Mesenchymal stem cell (in vitro differentiated cells and primary cell): ENCODE measurements around the gene ZNF439.

ENCODE experiments used
- DNase-seq: peaks from one replicate; pipeline ENCODE4 v3.0.0-alpha.2; 2013
- H2AFZ ChIP-seq: one replicate; pipeline ENCODE4 v1.6.1; 2013; ENCODE audit warnings: low read depth, mild to moderate bottlenecking, control low read depth, inconsistent platforms, low read length, moderate library complexity
- H2AK5ac ChIP-seq: 2 replicates; pipeline ENCODE4 v1.6.1; 2013; ENCODE audit warnings: low read length, moderate library complexity, mild to moderate bottlenecking, inconsistent platforms; ENCODE audit not compliant: severe bottlenecking
- H2BK120ac ChIP-seq: one replicate; pipeline ENCODE4 v1.6.1; 2013; ENCODE audit warnings: low read depth, mild to moderate bottlenecking, inconsistent platforms, low read length, moderate library complexity
- H2BK12ac ChIP-seq, 2 experiments: one replicate each; pipeline ENCODE4 v1.6.1; 2013; ENCODE audit warnings: inconsistent platforms in 2 of 2, low read length in 2 of 2, mild to moderate bottlenecking in 2 of 2, moderate library complexity in 2 of 2, control low read depth in 1 of 2
- H2BK15ac ChIP-seq: one replicate; pipeline ENCODE4 v1.6.1; 2013; ENCODE audit warnings: mild to moderate bottlenecking, low read depth, inconsistent platforms; ENCODE audit not compliant: poor library complexity, severe bottlenecking
- H2BK5ac ChIP-seq: 2 replicates; pipeline ENCODE4 v1.6.1; 2013; ENCODE audit warnings: low read depth, mild to moderate bottlenecking, low read length, control low read depth, inconsistent platforms; ENCODE audit not compliant: poor library complexity, severe bottlenecking
- H3K14ac ChIP-seq, 2 experiments: one replicate each; pipeline ENCODE4 v1.6.1; 2013; ENCODE audit warnings: inconsistent platforms in 2 of 2, low read length in 2 of 2, control low read depth in 1 of 2, mild to moderate bottlenecking in 1 of 2, moderate library complexity in 1 of 2
- H3K18ac ChIP-seq, 2 experiments: one replicate each; pipeline ENCODE4 v1.6.1; 2013; ENCODE audit warnings: inconsistent platforms in 2 of 2, low read length in 2 of 2, control low read depth in 1 of 2, low read depth in 1 of 2, mild to moderate bottlenecking in 1 of 2
- H3K23ac ChIP-seq, 2 experiments: one replicate each; pipeline ENCODE4 v1.6.1; 2013; ENCODE audit warnings: inconsistent platforms in 2 of 2, low read length in 2 of 2, mild to moderate bottlenecking in 2 of 2, moderate library complexity in 2 of 2, control low read depth in 1 of 2
- H3K27ac ChIP-seq: 2 replicates; pipeline ENCODE4 v1.5.1; 2013; ENCODE audit warnings: mild to moderate bottlenecking, moderate library complexity, low read length, control low read depth, inconsistent platforms; ENCODE audit not compliant: poor library complexity, severe bottlenecking
- H3K27me3 ChIP-seq, 2 experiments: 2 replicates each; pipeline versions ENCODE4 v1.6.1 to v1.7.0; 2013; ENCODE audit warnings: low read length in 2 of 2, mild to moderate bottlenecking in 2 of 2, moderate library complexity in 2 of 2, control low read depth in 1 of 2, inconsistent platforms in 1 of 2; ENCODE audit not compliant: control insufficient read depth in 1 of 2, insufficient read depth in 1 of 2
- H3K36me3 ChIP-seq, 2 experiments: 2 replicates each; pipeline versions ENCODE4 v1.6.1 to v1.7.0; 2013; ENCODE audit warnings: low read length in 2 of 2, control low read depth in 1 of 2, inconsistent platforms in 1 of 2, low read depth in 1 of 2, mild to moderate bottlenecking in 1 of 2; ENCODE audit not compliant: insufficient read depth in 2 of 2, control insufficient read depth in 1 of 2
- H3K4ac ChIP-seq, 2 experiments: one replicate each; pipeline ENCODE4 v1.6.1; 2013; ENCODE audit warnings: inconsistent platforms in 2 of 2, low read length in 2 of 2, mild to moderate bottlenecking in 2 of 2, moderate library complexity in 2 of 2, control low read depth in 1 of 2, low read depth in 1 of 2
- H3K4me1 ChIP-seq: 2 replicates; pipeline ENCODE4 v1.6.1; 2013; ENCODE audit warnings: low read depth, low read length, control low read depth; ENCODE audit not compliant: control insufficient read depth, insufficient read depth
- H3K4me2 ChIP-seq: 2 replicates; pipeline ENCODE4 v1.6.1; 2013; ENCODE audit warnings: low read length, mild to moderate bottlenecking, inconsistent platforms; ENCODE audit not compliant: poor library complexity, severe bottlenecking
- H3K4me3 ChIP-seq, 2 experiments: 2 replicates each; pipeline versions ENCODE4 v1.5.1 to v1.7.0; 2013; ENCODE audit warnings: low read length in 2 of 2, mild to moderate bottlenecking in 2 of 2, control low read depth in 1 of 2, low read depth in 1 of 2; ENCODE audit not compliant: insufficient read depth in 1 of 2
- H3K79me1 ChIP-seq: replicated peaks from 2 replicates; pipeline ENCODE4 v1.6.1; 2013; ENCODE audit warnings: mild to moderate bottlenecking, control low read depth, low read length, inconsistent platforms; ENCODE audit not compliant: poor library complexity, severe bottlenecking
- H3K9ac ChIP-seq: 2 replicates; pipeline ENCODE4 v1.7.0; 2013; ENCODE audit warnings: mild to moderate bottlenecking, low read length, moderate library complexity
- H3K9me3 ChIP-seq: 2 replicates; pipeline ENCODE4 v1.7.0; 2013; ENCODE audit warnings: mild to moderate bottlenecking, low read length; ENCODE audit not compliant: control insufficient read depth
- H4K8ac ChIP-seq: one replicate; pipeline ENCODE4 v1.6.1; 2013; ENCODE audit warnings: inconsistent platforms, mild to moderate bottlenecking, low read length, moderate library complexity
- H4K91ac ChIP-seq: one replicate; pipeline ENCODE4 v1.6.1; 2013; ENCODE audit warnings: mild to moderate bottlenecking, low read length, inconsistent platforms
- WGBS: methylation state at CpG from one replicate; pipeline ENCODE4 v1.1.7; 2013; ENCODE audit warnings: mixed read lengths; 5-methylcytosine and 5-hydroxymethylcytosine counted together

ZNF439 gene

DNA sequence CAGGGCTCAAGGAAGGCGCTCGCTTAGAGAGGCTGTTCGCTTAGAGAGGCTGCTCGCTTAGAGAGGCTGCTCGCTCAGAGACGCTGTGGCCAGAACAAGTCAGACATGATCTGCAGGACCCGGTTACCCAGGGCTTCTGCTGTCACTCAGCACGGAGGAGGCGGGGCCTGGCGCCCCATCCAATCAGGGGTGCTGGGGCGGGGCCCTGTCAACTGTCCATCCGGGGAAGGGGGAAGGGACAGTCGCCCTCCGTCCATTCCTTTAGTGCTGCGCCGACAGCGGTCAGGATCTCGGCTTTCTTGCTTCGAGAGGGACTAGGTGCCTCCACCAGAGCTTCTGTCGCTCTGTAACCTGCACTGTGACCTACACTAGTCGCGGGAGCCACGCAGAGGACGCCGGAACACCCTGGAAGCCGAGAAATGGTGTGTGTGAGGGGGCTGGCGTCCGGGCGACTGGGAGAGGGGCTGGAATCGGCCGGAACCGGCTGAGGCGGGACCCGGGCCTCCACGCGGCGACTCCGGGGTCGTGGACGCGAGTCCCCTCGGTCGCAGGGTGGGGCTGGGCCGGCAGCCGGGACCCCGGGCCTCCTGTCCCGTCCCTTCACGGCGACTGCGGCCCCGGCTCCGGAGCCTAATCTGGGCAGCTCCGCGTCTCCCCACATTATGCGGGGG, 34.4 kb upstream of the ZNF439 start, which contains the start of gene ZNF440:
TSS of gene ZNF440 (plus strand) at position 245 of the 671 bp plus-strand sequence. CDS start at position 420, 175 bp downstream.
- peak; percentile 95 for DNase-seq

DNA sequence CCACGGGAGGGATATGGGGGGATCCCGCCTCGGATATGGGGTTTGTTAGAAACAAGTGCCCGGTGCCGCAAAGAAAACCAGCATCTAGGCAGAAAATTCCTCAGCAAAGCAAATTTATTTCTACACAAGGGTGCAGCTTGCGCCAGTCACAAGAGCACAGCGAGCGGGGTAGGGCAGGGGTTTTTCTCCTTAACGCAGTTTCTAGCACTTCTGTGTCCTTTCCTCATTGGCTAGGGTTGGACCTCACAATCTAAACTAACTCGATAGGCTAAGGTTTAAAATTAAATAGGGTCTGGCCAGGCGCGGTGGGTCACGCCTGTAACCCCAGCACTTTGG, 33.9 kb upstream of the ZNF439 start:
- Histone ChIP-seq H3K9me3 (peaks cover 7% of the 10 kb centered on the region), H4K91ac (peak overlapping the region; percentile 80), H3K27ac (no peak overlapping the region), H3K18ac (peak overlapping the region; percentile 97 to 98), H3K4me1 (peaks cover 6% of the 10 kb centered on the region), H2BK12ac (no peak overlapping the region), H3K36me3 (peaks cover 7 to 9% of the 10 kb centered on the region in 2 experiments), H3K14ac (peak overlapping the region; percentile 97 to 100), H2BK15ac (no peak overlapping the region), H3K9ac (peak overlapping the region; percentile 96), H3K4me2 (peak overlapping the region; percentile 75), H3K4ac (peak overlapping the region in 1 of 2 experiments; percentile 97), H3K27me3 (no peaks in the 10 kb centered on the region), H2AK5ac (no peak overlapping the region), H2BK120ac (peak overlapping the region; percentile 61), H3K4me3 (peak overlapping the region; percentile 97 to 99), H2BK5ac (no peak overlapping the region), H2AFZ (peak overlapping the region; percentile 93), H3K79me1 (peaks cover 17% of the 10 kb centered on the region), H3K23ac (no peak overlapping the region), H4K8ac (no peak overlapping the region)
- WGBS: 44% methylated on average over 13 of the region's 13 CpGs
- peak; percentile 44 for DNase-seq

More for the DNA sequence above, 34.4 kb upstream of the ZNF439 start, which contains the start of gene ZNF440:
- Histone ChIP-seq H3K18ac (peak within 1 kb of the TSS; percentile 97 to 98), H3K4me2 (peak within 1 kb of the TSS; percentile 85), H2AK5ac (no peak within 1 kb of the TSS), H3K4me3 (peak within 1 kb of the TSS; percentile 97 to 99), H4K8ac (peak within 1 kb of the TSS; percentile 96), H3K36me3 (peaks cover 2 to 7% of the 10 kb centered on the region in 2 experiments), H3K23ac (peak within 1 kb of the TSS; percentile 96 to 100), H3K79me1 (peaks cover 17% of the 10 kb centered on the region), H2BK15ac (no peak within 1 kb of the TSS), H3K14ac (peak within 1 kb of the TSS; percentile 97 to 100), H3K4ac (peak within 1 kb of the TSS; percentile 97 to 99), H3K4me1 (peaks cover 6% of the 10 kb centered on the region), H3K9ac (peak within 1 kb of the TSS; percentile 96), H2BK120ac (peak within 1 kb of the TSS; percentile 61), H3K27me3 (no peaks in the 10 kb centered on the region), H3K9me3 (peaks cover 11% of the 10 kb centered on the region), H2BK12ac (peak within 1 kb of the TSS in 1 of 2 experiments; percentile 78), H2AFZ (peak within 1 kb of the TSS; percentile 93), H3K27ac (peak within 1 kb of the TSS; percentile 96), H2BK5ac (no peak within 1 kb of the TSS), H4K91ac (peak within 1 kb of the TSS; percentile 80)
- under 1% methylated on average over 53 of the region's 55 CpGs for WGBS

DNA sequence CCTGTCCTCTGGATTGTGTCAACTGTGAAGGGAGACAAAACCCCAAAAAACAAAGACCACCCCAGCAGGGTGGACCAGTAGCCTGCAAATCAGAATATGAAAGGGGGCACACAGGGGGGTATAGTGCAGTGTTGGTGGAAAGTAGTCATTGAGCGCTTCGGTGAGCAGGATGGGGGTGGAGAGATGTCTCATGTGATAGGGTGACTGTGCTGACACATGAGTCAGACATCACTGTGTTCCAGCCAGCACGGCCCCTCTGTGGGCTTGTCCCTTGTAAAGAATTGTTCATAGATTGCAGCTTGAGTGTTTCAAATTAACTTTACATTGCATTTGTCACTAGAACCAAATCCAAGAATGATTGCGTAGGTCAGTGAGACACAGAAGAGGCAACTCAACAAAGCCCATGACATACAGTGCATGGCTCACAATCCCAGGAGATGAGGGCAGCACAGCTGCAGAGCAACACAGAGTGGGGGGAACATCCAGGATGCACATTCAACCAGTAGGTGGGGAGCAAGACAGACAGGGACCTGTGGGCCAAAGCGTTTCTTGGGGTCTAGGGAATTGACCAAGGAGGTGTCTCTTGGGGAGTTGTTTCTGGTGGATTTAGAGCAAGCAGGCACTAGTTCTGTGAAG, 26.9 kb upstream of the ZNF439 start:
- no peak overlapping the region for H2BK120ac ChIP-seq
- no peaks in the 10 kb centered on the region for H3K4me1 ChIP-seq
- no peak overlapping the region for H3K14ac ChIP-seq
- no peak overlapping the region for H2BK12ac ChIP-seq
- peaks cover 25% of the 10 kb centered on the region for H3K9me3 ChIP-seq
- no peak overlapping the region for H3K4ac ChIP-seq
- H3K27ac ChIP-seq: no peak overlapping the region
- H3K4me3 ChIP-seq: peak overlapping the region in 1 of 2 experiments; percentile 2
- no peak overlapping the region for H3K9ac ChIP-seq
- peaks cover 15 to 24% of the 10 kb centered on the region in 2 experiments for H3K36me3 ChIP-seq
- no peak overlapping the region for H3K4me2 ChIP-seq
- no peaks in the 10 kb centered on the region for H3K27me3 ChIP-seq
- DNase-seq: no peak
- H4K91ac ChIP-seq: no peak overlapping the region
- 98% methylated on average over 4 of the region's 5 CpGs for WGBS
- H2AFZ ChIP-seq: no peak overlapping the region
- no peak overlapping the region for H3K23ac ChIP-seq
- H2AK5ac ChIP-seq: no peak overlapping the region
- no peak overlapping the region for H3K18ac ChIP-seq
- H4K8ac ChIP-seq: no peak overlapping the region
- peaks cover 26% of the 10 kb centered on the region for H3K79me1 ChIP-seq
- no peak overlapping the region for H2BK5ac ChIP-seq
- H2BK15ac ChIP-seq: no peak overlapping the region
